Heart left ventricle (tissue), 13 donors: ENCODE data around the gene SSBP2.

Experiments
- CTCF ChIP-seq, 12 donors: fragments of 200-600 bp; sonication (generic) in 4 of 12; IDR thresholded peaks; one replicate each; pipeline versions ENCODE4 v1.5.0 to v1.8.0; 2018 to 2022; ENCODE audit warnings: antibody characterized with exemption in 12 of 12, mild to moderate bottlenecking in 5 of 12
- POLR2A ChIP-seq, 2 donors: fragments of 450-650 bp; IDR thresholded peaks; one replicate each; pipeline ENCODE4 v1.6.1; 2017; ENCODE audit warnings: antibody characterized with exemption in 2 of 2, mild to moderate bottlenecking in 2 of 2, moderate library complexity in 2 of 2
- donor health status: ischemic (EF 13 %, LVEDD 7.1; RV severe dilation, severe dysfunction).
- donor health status: DM: no; HTN: yes; CAD: no.
- donor health status: DM: no; HTN: no; CAD: no.
- donor health status: ischemic (EF 25% LVEDD 6.9; RV normal size, moderate dysfunction).
- donor health status: ischemic (EF 25% LVEDD 5.7; RV mildly dilated, moderate dysfunction).
- donor health status: ischemic (EF 35%, LVEDD 5.7; RV mildly dilated, moderate dysfunction).
- donor health status: nonischemic (EF 11% LVEDD 7.7; RV severe dilation, severe dysfunction).
- donor health status: DM: yes; HTN: yes; CAD: no.
- donor health status: PGD.
- donor health status: ischemic (EF 29% LVEDD 5.4; RV normal size, mild dysfunction).
- donor health status: nonischemic (EF 23%, LVEDD 6.1; RV moderate dilation, normal function).

DNA sequence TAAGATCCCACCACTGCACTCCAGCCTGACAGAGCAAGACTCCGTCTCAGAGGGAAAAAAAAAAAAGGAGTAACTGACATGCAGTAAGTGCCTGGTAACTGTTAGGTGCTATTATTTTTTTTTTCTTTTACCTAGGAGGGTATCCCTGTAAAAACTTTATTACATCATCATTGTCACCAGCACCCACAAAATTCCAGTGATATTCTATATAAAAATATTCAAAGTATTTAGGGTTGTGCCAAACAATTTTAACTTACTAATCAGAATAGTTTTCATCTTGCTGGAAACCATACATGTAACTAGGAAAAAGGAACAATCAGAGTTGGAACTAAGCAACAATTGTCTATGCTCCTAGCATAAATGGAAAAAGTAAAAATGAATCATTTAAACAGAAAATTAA, 112.4 kb downstream of the SSBP2 start:
- TF ChIP-seq CTCF (IDR thresholded peaks at IDR 0.05), result no peak
- no peak for TF ChIP-seq POLR2A (IDR thresholded peaks at IDR 0.05)
